Activated naive CD4-positive, alpha-beta T cell treated with anti-CD3 and anti-CD28 coated beads, Interleukin-2, amount 50 U/mL, for 16 hours (primary cell): ENCODE results near the gene PKN1.

Experiments
- DNase-seq: peaks from one replicate; pipeline ENCODE4 v3.0.0-alpha.2; 2020

Gene PKN1

GRCh38 chr19:14516746-14517438 lies 83.8 kb downstream of the PKN1 start:
- no peak for DNase-seq

DNA sequence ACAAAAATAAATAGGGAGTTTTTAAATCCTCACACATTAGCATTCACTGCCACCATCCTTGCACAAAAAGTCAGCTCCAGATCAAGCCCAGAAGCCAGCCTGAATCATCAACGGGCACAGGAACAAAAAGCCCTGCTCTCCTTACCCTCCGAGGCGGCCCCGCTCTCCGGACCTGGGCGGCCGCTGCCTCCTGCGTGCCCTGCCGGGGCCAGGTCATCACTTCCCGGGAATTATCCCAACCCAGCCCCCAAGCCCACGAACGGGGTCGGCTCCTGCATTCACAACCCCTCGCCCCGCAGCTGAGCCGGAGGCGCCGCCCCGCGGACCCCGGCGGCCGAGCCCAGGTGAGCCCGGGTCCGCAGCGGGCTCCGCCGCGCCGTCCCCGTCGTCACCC lies 84.3 kb downstream of the PKN1 start:
- no peak for DNase-seq

DNA sequence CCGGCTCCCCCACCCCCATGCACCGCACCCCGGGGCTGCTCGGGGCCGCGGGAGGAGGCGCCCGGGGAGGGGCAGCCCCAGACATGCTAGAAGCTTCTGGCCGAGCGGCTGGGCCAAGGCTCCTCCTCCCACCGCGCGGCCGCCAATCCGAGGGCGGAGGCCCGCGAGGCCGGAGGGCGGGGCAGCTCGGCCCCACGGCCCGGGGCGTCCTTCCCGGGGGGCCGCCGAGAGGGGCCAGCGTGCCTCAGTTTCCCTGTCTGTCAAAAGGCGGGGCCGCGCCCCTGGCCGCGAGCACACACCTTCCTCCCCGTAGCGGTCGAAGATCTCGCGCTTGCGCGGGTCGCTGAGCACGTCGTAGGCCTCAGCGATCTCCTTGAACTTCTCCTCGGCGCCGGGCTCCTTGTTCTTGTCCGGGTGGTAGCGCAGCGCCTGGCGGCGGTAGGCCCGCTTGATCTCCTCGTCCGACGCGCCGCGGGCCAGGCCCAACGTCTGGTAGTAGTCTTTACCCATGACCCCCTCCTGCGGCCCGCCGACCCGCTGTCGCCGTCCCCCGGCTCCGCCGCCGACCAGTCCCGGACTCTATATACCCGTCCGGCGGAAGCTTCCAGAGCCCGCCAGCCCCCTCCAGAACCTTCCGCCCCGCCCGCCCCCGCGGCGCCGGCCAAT lies 84.9 kb downstream of the PKN1 start, which contains the start of gene DNAJB1:
Gene DNAJB1, minus strand, starts transcription at position 558 of the 666 bp plus-strand sequence. Its CDS starts 48 bp downstream, at position 510.
- DNase-seq, result peak; percentile 56

DNA sequence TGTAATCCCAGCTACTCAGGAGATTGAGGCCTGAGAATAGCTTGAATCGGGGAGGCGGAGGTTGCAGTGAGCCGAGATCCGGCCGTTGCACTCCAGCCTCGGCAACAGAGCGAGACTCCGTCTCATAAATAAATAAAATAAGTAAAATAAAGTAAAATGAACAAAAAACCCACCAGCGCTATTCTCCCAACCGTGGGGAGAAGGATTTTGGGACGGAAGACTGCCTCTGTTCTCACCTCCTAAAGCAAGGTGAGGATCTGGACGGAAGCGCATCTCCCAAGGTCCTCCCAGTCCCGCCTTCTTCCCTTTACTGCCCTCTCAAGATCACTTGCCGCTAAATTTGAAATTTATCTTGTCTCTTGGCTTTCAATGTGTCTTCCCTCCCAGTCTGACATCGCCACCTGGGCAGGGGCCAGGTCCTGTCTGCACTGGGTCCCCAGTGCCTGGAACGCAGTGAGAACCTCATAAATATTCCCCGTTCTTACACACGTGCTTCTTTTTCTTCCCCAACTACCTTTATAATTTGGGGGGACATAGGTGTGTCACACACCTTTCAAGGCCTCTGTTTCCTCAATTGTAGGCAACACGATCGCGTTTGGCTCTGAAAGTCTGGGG lies 86.2 kb downstream of the PKN1 start:
- no peak for DNase-seq

DNA sequence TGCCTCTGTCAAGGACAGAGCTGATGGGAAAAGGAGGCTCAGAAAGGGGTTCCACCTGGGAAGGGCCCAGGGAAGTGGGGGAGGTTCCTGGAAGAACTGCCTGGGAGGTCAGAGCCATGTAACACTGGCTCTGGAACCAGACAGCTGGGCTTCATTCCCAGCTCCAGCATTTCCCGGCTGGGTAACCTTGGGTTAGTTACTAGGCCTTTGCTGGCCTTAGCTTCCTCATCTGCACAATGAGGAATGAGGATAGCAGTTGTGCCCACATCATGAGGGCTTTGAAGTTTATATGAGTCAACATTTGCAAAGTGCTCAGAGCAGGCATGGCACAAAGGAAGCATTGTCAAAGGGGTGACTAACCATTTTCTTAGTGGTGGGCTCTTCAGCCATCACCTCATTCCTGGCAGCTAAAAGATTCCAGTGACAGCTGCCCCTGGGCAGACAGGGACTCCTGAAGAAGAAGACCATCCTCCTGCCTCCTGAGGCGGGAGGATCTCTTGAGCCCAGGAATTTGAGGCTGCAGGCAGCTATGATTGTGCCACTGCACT lies 86.8 kb downstream of the PKN1 start:
- DNase-seq, result no peak

GRCh38 chr19:14520543-14520942 lies 87.4 kb downstream of the PKN1 start:
- DNase-seq, result no peak
